ENCODE results near the gene RSF1. TPM values are rescaled to one million over a fixed set of nuclear protein-coding genes. Genes with fewer than 3 reads are reported as not detected.

The RSF1 gene
- total RNA-seq, 2 donors from 2014 or later: 25.5 to 46.2 TPM

GRCh38 chr11:77771135-77771534 is 49.4 kb downstream of the RSF1 start:
- no peaks in the 10 kb centered on the region for H3K36me3 ChIP-seq
- DNase-seq (ENCODE audit: low spot score): no peak
- no peak overlapping the region for H3K27ac ChIP-seq
- no peaks in the 10 kb centered on the region for H3K27me3 ChIP-seq (replicated peaks; ENCODE audit: insufficient read depth)
- 39% methylated on average over 4 of the region's 4 CpGs for WGBS
- H3K9me3 ChIP-seq: no peaks in the 10 kb centered on the region
- no peak for TF ChIP-seq POLR2A (IDR thresholded peaks at IDR 0.05)
- TF ChIP-seq, protein P1, sequence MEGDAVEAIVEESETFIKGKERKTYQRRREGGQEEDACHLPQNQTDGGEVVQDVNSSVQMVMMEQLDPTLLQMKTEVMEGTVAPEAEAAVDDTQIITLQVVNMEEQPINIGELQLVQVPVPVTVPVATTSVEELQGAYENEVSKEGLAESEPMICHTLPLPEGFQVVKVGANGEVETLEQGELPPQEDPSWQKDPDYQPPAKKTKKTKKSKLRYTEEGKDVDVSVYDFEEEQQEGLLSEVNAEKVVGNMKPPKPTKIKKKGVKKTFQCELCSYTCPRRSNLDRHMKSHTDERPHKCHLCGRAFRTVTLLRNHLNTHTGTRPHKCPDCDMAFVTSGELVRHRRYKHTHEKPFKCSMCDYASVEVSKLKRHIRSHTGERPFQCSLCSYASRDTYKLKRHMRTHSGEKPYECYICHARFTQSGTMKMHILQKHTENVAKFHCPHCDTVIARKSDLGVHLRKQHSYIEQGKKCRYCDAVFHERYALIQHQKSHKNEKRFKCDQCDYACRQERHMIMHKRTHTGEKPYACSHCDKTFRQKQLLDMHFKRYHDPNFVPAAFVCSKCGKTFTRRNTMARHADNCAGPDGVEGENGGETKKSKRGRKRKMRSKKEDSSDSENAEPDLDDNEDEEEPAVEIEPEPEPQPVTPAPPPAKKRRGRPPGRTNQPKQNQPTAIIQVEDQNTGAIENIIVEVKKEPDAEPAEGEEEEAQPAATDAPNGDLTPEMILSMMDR (IDR thresholded peaks at IDR 0.05): no peak
- TF ChIP-seq POLR2AphosphoS5 (IDR thresholded peaks at IDR 0.05): no peak
- H3K4me1 ChIP-seq (replicated peaks): no peaks in the 10 kb centered on the region
- intact Hi-C loops (cut with DNase I): no loop called here
- no peak overlapping the region for H3K4me3 ChIP-seq

GRCh38 chr11:77770629-77771028 is 49.9 kb downstream of the RSF1 start:
- intact Hi-C loops (cut with DNase I): no loop called here
- DNase-seq (ENCODE audit: low spot score): no peak
- Histone ChIP-seq H3K36me3 (no peaks in the 10 kb centered on the region), H3K9me3 (no peaks in the 10 kb centered on the region), H3K4me3 (no peak overlapping the region), H3K27me3 (replicated peaks; ENCODE audit: insufficient read depth) (no peaks in the 10 kb centered on the region), H3K4me1 (replicated peaks) (no peaks in the 10 kb centered on the region), H3K27ac (no peak overlapping the region)
- no peak for TF ChIP-seq POLR2A (IDR thresholded peaks at IDR 0.05)
- no peak for TF ChIP-seq POLR2AphosphoS5 (IDR thresholded peaks at IDR 0.05)
- TF ChIP-seq, protein P1 (IDR thresholded peaks at IDR 0.05): no peak

GRCh38 chr11:77762426-77762825 is 58.1 kb downstream of the RSF1 start:
- TF ChIP-seq, protein P1 (IDR thresholded peaks at IDR 0.05): no peak
- no peak for TF ChIP-seq POLR2AphosphoS5 (IDR thresholded peaks at IDR 0.05)
- no peak for TF ChIP-seq POLR2A (IDR thresholded peaks at IDR 0.05)
- Histone ChIP-seq H3K27me3 (replicated peaks; ENCODE audit: insufficient read depth) (no peaks in the 10 kb centered on the region), H3K9me3 (no peaks in the 10 kb centered on the region), H3K27ac (no peak overlapping the region), H3K4me1 (replicated peaks) (no peaks in the 10 kb centered on the region), H3K36me3 (no peaks in the 10 kb centered on the region), H3K4me3 (no peak overlapping the region)
- no peak for DNase-seq (ENCODE audit: low spot score)
- intact Hi-C loops (cut with DNase I): no loop called here

GRCh38 chr11:77761491-77761890 is 59.0 kb downstream of the RSF1 start:
- H3K27me3 ChIP-seq (replicated peaks; ENCODE audit: insufficient read depth): no peaks in the 10 kb centered on the region
- WGBS: 66% methylated on average over 3 of the region's 3 CpGs
- TF ChIP-seq, protein P1 (IDR thresholded peaks at IDR 0.05): no peak
- TF ChIP-seq POLR2A (IDR thresholded peaks at IDR 0.05) (no peak), POLR2AphosphoS5 (IDR thresholded peaks at IDR 0.05) (no peak)
- H3K9me3 ChIP-seq: no peaks in the 10 kb centered on the region
- no peak overlapping the region for H3K4me3 ChIP-seq
- H3K36me3 ChIP-seq: no peaks in the 10 kb centered on the region
- no peak overlapping the region for H3K27ac ChIP-seq
- no peaks in the 10 kb centered on the region for H3K4me1 ChIP-seq (replicated peaks)
- intact Hi-C loops (cut with DNase I): no loop called here
- DNase-seq (ENCODE audit: low spot score): no peak

GRCh38 chr11:77758331-77758730 is 62.2 kb downstream of the RSF1 start:
- 76% methylated on average over 2 of the region's 2 CpGs for WGBS
- intact Hi-C loops (cut with DNase I): no loop called here
- TF ChIP-seq POLR2AphosphoS5 (IDR thresholded peaks at IDR 0.05) (no peak), POLR2A (IDR thresholded peaks at IDR 0.05) (no peak)
- TF ChIP-seq, protein P1 (IDR thresholded peaks at IDR 0.05): no peak

More at GRCh38 chr11:77758331-77758730, 62.2 kb downstream of the RSF1 start:
- Histone ChIP-seq H3K4me3 (no peak overlapping the region), H3K9me3 (no peaks in the 10 kb centered on the region), H3K27ac (no peak overlapping the region), H3K36me3 (no peaks in the 10 kb centered on the region), H3K4me1 (replicated peaks) (no peaks in the 10 kb centered on the region), H3K27me3 (replicated peaks; ENCODE audit: insufficient read depth) (no peaks in the 10 kb centered on the region)
- DNase-seq (ENCODE audit: low spot score): no peak
